HCT116 (cell line): ENCODE data around the gene ZNF789. TPM values are rescaled to one million over a fixed set of nuclear protein-coding genes. Genes with fewer than 3 reads are reported as not detected.

Source experiments
- ATAC-seq: fragments of 200-7000 bp; cut with Tn5 transposase; 2 replicates; pipeline ENCODE4 v1.9.1; 2020; ENCODE audit warnings: mild to moderate bottlenecking, moderate library complexity
- BruUV-seq: library from RNA; stranded (reverse); fragments of 400-500 nt; replicated peaks from 2 replicates; lab custom pipeline; 2021; lab: Mats Ljungman, UMichigan
- CTCF ChIA-PET: fragments of 300-600 bp; sonication (Branson Sonifier 250); formaldehyde crosslinking; loops from one replicate; lab custom pipeline; 2021; ENCODE audit warnings: antibody characterized with exemption; lab: Charles Lee
- POLR2A ChIA-PET: fragments of 300-600, 350-600 bp; sonication (Branson Sonifier 250); formaldehyde crosslinking; loops from one replicate; lab custom pipeline; 2021; ENCODE audit warnings: antibody characterized with exemption; lab: Charles Lee
- RAD21 ChIA-PET, 2 experiments: fragments of 300-600 bp; sonication (Branson Sonifier 250); formaldehyde crosslinking; loops; one replicate each; lab custom pipeline; 2023; ENCODE audit warnings: low total read pairs in 2 of 2; ENCODE audit not compliant: uncharacterized antibody in 2 of 2, unreplicated experiment in 2 of 2, low non-redundant PET in 1 of 2; lab: Charles Lee
- DNase-seq: peaks from one replicate; pipeline ENCODE4 v3.0.0-alpha.2; 2010; ENCODE audit warnings: low read depth, low spot score
- H2AFZ ChIP-seq: fragments of 200-600 bp; shearing (Covaris generic), sonication (generic); 2 replicates; pipeline ENCODE4 v1.6.1; 2017; ENCODE audit warnings: low read depth, mixed run types, mixed read lengths, antibody characterized with exemption, low read length; ENCODE audit not compliant: poor library complexity, severe bottlenecking
- H3K27ac ChIP-seq: 2 replicates; pipeline ENCODE4 v1.5.1; 2012; ENCODE audit warnings: low read depth, low read length
- H3K27me3 ChIP-seq: fragments of 200-600 bp; sonication (generic); 2 replicates; pipeline ENCODE4 v1.6.1; 2016; ENCODE audit warnings: mixed run types, low read length, mixed read lengths; ENCODE audit not compliant: insufficient read depth
- H3K36me3 ChIP-seq, 2 experiments: fragments of 200-500 bp in 1 of 2; fragments of 200-600 bp in 1 of 2; sonication (Bioruptor generic) in 1 of 2; sonication (generic) in 1 of 2; 2 replicates each; pipeline versions ENCODE4 v1.5.1 to v1.6.1; 2014 to 2016; ENCODE audit warnings: low read length in 2 of 2, inconsistent platforms in 1 of 2, mixed read lengths in 1 of 2, mixed run types in 1 of 2; ENCODE audit not compliant: insufficient read depth in 2 of 2, control insufficient read depth in 1 of 2
- H3K4me1 ChIP-seq, 2 experiments: fragments of 200-600 bp in 1 of 2; sonication (generic) in 1 of 2; 2 replicates each; pipeline versions ENCODE4 v1.5.1 to v1.6.1; 2012 to 2017; ENCODE audit warnings: low read length in 2 of 2, inconsistent platforms in 1 of 2, mild to moderate bottlenecking in 1 of 2, mixed read lengths in 1 of 2, mixed run types in 1 of 2, moderate library complexity in 1 of 2; ENCODE audit not compliant: insufficient read depth in 2 of 2, control insufficient read depth in 1 of 2
- H3K4me2 ChIP-seq: fragments of 200-600 bp; sonication (generic); 2 replicates; pipeline ENCODE4 v1.6.1; 2017; ENCODE audit warnings: mixed run types, low read length, mixed read lengths
- H3K4me3 ChIP-seq, 2 experiments: fragments of 200-600 bp in 1 of 2; sonication (generic) in 1 of 2; replicated peaks in 1 of 2; 2 replicates each; pipeline ENCODE4 v1.5.1; 2011 to 2016; ENCODE audit warnings: low read length in 2 of 2, control low read depth in 1 of 2, low read depth in 1 of 2, mild to moderate bottlenecking in 1 of 2, mixed read lengths in 1 of 2, mixed run types in 1 of 2
- H3K79me2 ChIP-seq: fragments of 200-600 bp; sonication (generic); 2 replicates; pipeline ENCODE4 v1.6.1; 2017; ENCODE audit warnings: mild to moderate bottlenecking, mixed run types, low read length, moderate library complexity, mixed read lengths; ENCODE audit not compliant: insufficient read depth
- H3K9ac ChIP-seq: fragments of 200-600 bp; sonication (generic); 2 replicates; pipeline ENCODE4 v1.6.1; 2016; ENCODE audit warnings: low read length, mixed read lengths
- H3K9me2 ChIP-seq: fragments of 200-600 bp; sonication (generic), shearing (Covaris generic); 2 replicates; pipeline ENCODE4 v1.6.1; 2017; ENCODE audit warnings: mixed run types, mild to moderate bottlenecking, moderate library complexity; ENCODE audit not compliant: insufficient read depth
- H3K9me3 ChIP-seq, 2 experiments: fragments of 200-500 bp in 1 of 2; fragments of 200-600 bp in 1 of 2; sonication (Bioruptor generic) in 1 of 2; sonication (generic) in 1 of 2; 2 replicates each; pipeline ENCODE4 v1.6.1; 2014 to 2017; ENCODE audit warnings: low read length in 2 of 2, mixed read lengths in 2 of 2, inconsistent platforms in 1 of 2, low read depth in 1 of 2, mild to moderate bottlenecking in 1 of 2, mixed run types in 1 of 2, moderate library complexity in 1 of 2; ENCODE audit not compliant: control insufficient read depth in 1 of 2, insufficient read depth in 1 of 2
- H4K20me1 ChIP-seq: fragments of 200-600 bp; sonication (generic), shearing (Covaris generic); 2 replicates; pipeline ENCODE4 v1.6.1; 2017; ENCODE audit warnings: mixed run types, mild to moderate bottlenecking, moderate library complexity; ENCODE audit not compliant: insufficient read depth
- EGR1 ChIP-seq: IDR thresholded peaks from 2 replicates; pipeline ENCODE4 v1.6.1; 2012; ENCODE audit warnings: low read depth
- RAD21 ChIP-seq: IDR thresholded peaks from 2 replicates; pipeline ENCODE4 v1.6.1; 2012; ENCODE audit warnings: low read depth, mild to moderate bottlenecking
- REST ChIP-seq: IDR thresholded peaks from 2 replicates; pipeline ENCODE4 v1.6.1; 2012; ENCODE audit warnings: low read depth
- SIN3A ChIP-seq: IDR thresholded peaks from 2 replicates; pipeline ENCODE4 v1.6.1; 2012; ENCODE audit warnings: low read depth
- SRF ChIP-seq: IDR thresholded peaks from 2 replicates; pipeline ENCODE4 v1.6.1; 2012; ENCODE audit warnings: low read depth
- intact Hi-C: fragments of 100-400 bp; cut with micrococcal nuclease; formaldehyde crosslinking; loops from 2 replicates; pipeline ENCODE4 v1.10.0; 2022
- total RNA-seq: library from RNA; stranded (reverse); gene quantifications from one replicate; pipeline ENCODE4 v1.2.1, GENCODE V29; 2021; ENCODE audit not compliant: unreplicated experiment

The ZNF789 gene
- total RNA-seq, 1 experiment from 2014 or later = 8.2 TPM

DNA sequence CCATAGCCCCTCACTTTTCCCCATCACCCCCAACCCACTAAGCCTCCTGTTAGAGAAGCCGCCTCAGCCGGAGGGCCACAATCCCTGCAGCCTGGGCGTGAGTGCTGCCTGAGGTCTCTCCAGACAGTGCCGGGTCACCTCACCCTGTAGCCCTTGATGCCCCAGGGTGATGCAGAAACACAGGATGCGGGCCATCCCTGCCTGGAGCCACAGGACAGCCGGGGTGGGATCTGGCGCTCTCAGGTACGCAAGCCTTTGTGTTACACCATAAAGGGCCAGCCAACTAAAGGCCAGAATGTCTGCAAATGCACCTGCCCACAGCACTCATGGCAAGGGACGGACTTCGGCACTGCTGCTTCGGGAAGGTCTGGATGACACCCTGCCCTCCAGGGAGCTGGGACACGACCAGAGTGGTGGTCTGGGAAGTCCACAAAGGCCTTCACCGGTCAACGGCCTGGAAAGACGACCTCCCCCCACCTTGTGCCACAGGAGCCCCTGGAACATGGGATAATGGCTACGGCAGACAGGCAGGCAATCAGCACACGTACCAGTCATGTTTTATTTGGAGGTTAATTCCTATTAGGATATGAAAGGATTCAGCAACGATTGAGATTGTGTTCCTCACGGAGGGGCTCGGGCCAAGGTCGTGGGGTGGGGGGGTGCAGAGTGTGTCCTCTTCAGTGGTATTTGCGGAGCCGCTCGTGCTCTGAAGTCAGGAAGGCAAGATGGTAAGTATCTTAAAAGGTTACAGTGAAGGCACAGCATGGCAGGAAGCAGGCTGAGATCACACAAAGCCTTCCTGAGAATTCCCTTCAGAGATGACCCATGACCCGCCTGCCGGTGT, 14.8 kb upstream of the ZNF789 start:
- Histone ChIP-seq H3K4me3 (no peak overlapping the region), H3K9ac (no peak overlapping the region), H4K20me1 (peaks cover 11% of the 10 kb centered on the region; the same call in 1 of the 2 replicates), H3K36me3 (peaks cover 29 to 70% of the 10 kb centered on the region in 2 experiments), H3K4me1 (no peaks in the 10 kb centered on the region), H3K9me2 (no peaks in the 10 kb centered on the region), H3K27me3 (no peaks in the 10 kb centered on the region), H2AFZ (no peak overlapping the region), H3K27ac (no peak overlapping the region), H3K79me2 (peaks cover 69% of the 10 kb centered on the region), H3K4me2 (no peak overlapping the region), H3K9me3 (no peaks in the 10 kb centered on the region)
- RAD21 ChIA-PET = no interaction called here
- intact Hi-C loops = no loop called here
- BruUV-seq = no TSS peak
- DNase-seq (no peak), ATAC-seq (no peak)
- CTCF ChIA-PET = interaction anchor here (1.0 kb wide), 1 partner anchor 14 kb away, joined by 5 read pairs; no protein-coding TSS in a partner anchor
- no peak for TF ChIP-seq REST
- TF ChIP-seq SIN3A = no peak
- no peak for TF ChIP-seq SRF
- TF ChIP-seq RAD21 = no peak
- no peak for TF ChIP-seq EGR1
- POLR2A ChIA-PET = no interaction called here
